Uterus (tissue), 4 donors: ENCODE data around the gene OSTM1. TPM values are rescaled to one million over a fixed set of nuclear protein-coding genes. Genes with fewer than 3 reads are reported as not detected.
"Not testable (repeated sequence)": the region's sequence is repeated elsewhere in the genome, so short reads cannot be mapped to it uniquely, and the experiment has no call there.

ENCODE experiments used
- DNase-seq, 2 donors: peaks; one replicate each; pipeline ENCODE4 v3.0.0-alpha.2; 2019 to 2020
- H3K27ac ChIP-seq, 2 donors: fragments of 200-600 bp; sonication (generic); 1 replicate in 1 of 2; 2 replicates in 1 of 2; pipeline ENCODE4 v1.5.1; 2016 to 2018
- H3K27me3 ChIP-seq, 2 donors: fragments of 200-600 bp; sonication (generic); one replicate each; pipeline ENCODE4 v1.5.1; 2018 to 2019; ENCODE audit warnings: control low read depth in 1 of 2
- H3K36me3 ChIP-seq, 2 donors: fragments of 200-600 bp; sonication (generic); one replicate each; pipeline ENCODE4 v1.5.1; 2019; ENCODE audit warnings: control low read depth in 1 of 2
- H3K4me1 ChIP-seq, 2 donors: fragments of 200-600 bp; sonication (generic); one replicate each; pipeline ENCODE4 v1.5.1; 2018 to 2019; ENCODE audit warnings: control low read depth in 1 of 2
- H3K4me3 ChIP-seq, 2 donors: fragments of 200-600 bp; sonication (generic); 1 replicate in 1 of 2; 2 replicates in 1 of 2; pipeline ENCODE4 v1.5.1; 2018 to 2019; ENCODE audit warnings: mild to moderate bottlenecking in 1 of 2
- H3K9me3 ChIP-seq, 2 donors: fragments of 200-600 bp; sonication (generic); one replicate each; pipeline ENCODE4 v1.5.1; 2019; ENCODE audit warnings: control low read depth in 1 of 2
- CTCF ChIP-seq, 4 experiments: fragments of 200-600 bp in 2 of 4; fragments of 450-650 bp in 2 of 4; sonication (generic) in 2 of 4; IDR thresholded peaks; one replicate each; pipeline ENCODE4 v1.5.1; 2016 to 2019; ENCODE audit warnings: antibody characterized with exemption in 4 of 4, mild to moderate bottlenecking in 2 of 4, moderate library complexity in 1 of 4
- POLR2A ChIP-seq, 2 donors: fragments of 450-650 bp; IDR thresholded peaks; one replicate each; pipeline ENCODE4 v1.6.1; 2016; ENCODE audit warnings: antibody characterized with exemption in 2 of 2, mild to moderate bottlenecking in 1 of 2, moderate library complexity in 1 of 2
- intact Hi-C: fragments of 100-400 bp; cut with DNase I; formaldehyde crosslinking; loops from one replicate; pipeline ENCODE4 v1.15.1; 2023; ENCODE audit warnings: low total_unique reads
- small RNA-seq: library from RNA; depleted of rRNA; stranded (forward); fragments of <200 nt; gene quantifications from one replicate; pipeline ENCODE3, GENCODE V24; 2016
- total RNA-seq, 4 donors: library from RNA; depleted of rRNA in 3 of 4; stranded (reverse); fragments of >200 nt in 3 of 4; gene quantifications; one replicate each; pipeline versions ENCODE4 v1.1.0 to v1.2.4, GENCODE V29; 2014 to 2023
- donor health status: DM: yes; HTN: yes; CAD: no.

Gene OSTM1
- total RNA-seq, 4 donors from 2014 or later = 26.2 to 92.5 (median 53.7) TPM

DNA sequence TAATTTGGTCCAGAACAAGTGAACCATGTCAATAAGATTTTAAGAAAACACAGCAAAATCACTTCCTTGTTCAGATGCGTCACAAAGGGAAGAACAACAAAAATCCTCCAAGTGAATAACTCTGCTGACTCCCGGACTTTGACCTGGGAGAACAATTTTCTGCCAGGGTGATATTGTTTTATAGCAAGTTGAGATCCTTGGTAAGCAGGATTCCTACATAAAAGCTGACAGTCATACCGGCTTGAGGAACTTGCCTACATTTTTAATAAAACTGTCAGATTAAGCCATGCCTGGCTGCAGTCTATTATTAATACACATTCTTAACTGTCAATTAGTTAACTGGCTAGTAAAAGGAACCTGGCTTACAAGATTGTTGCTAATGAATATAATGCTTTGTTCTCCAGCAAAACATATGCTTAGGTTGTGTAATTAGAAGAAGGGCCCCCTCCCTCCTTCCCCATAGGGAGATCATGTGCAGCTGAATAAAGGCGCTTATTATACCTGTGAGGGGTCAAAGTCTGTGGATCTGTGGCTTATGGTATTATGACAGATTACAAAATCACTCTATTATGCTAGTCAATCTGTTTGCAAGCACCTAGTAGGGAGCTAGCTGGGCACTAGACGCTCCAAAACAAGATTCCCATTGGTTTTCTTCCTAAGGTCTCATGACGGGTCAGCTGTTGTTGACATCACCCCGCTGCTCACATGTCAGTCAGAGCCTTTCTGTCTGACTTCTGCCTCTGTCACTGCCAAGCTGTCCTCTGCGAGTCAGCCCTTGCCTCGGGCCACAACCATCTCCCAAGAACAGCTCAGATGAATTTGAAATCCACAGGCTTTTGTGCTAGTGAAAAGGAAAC, 71.9 kb downstream of the OSTM1 start:
- Histone ChIP-seq H3K27ac (no peak overlapping the region), H3K27me3 (no peaks in the 10 kb centered on the region), H3K4me1 (no peaks in the 10 kb centered on the region), H3K9me3 (no peaks in the 10 kb centered on the region), H3K4me3 (no peak overlapping the region), H3K36me3 (no peaks in the 10 kb centered on the region)
- TF ChIP-seq POLR2A (IDR thresholded peaks at IDR 0.05) (no peak), CTCF (IDR thresholded peaks at IDR 0.05) (no peak)
- no peak for DNase-seq
- intact Hi-C loops = no loop called here

- no peaks in the 10 kb centered on the region for H3K27me3 ChIP-seq
- intact Hi-C loops = no loop called here
- no peaks in the 10 kb centered on the region for H3K36me3 ChIP-seq
- H3K27ac ChIP-seq = no peak overlapping the region
- TF ChIP-seq CTCF (IDR thresholded peaks at IDR 0.05) (no peak), POLR2A (IDR thresholded peaks at IDR 0.05) (no peak)
- DNase-seq = no peak
- H3K9me3 ChIP-seq = no peaks in the 10 kb centered on the region
- H3K4me3 ChIP-seq = no peak overlapping the region
- no peaks in the 10 kb centered on the region for H3K4me1 ChIP-seq
Measured at GRCh38 chr6:108001696-108002231, 72.8 kb downstream of the OSTM1 start.

DNA sequence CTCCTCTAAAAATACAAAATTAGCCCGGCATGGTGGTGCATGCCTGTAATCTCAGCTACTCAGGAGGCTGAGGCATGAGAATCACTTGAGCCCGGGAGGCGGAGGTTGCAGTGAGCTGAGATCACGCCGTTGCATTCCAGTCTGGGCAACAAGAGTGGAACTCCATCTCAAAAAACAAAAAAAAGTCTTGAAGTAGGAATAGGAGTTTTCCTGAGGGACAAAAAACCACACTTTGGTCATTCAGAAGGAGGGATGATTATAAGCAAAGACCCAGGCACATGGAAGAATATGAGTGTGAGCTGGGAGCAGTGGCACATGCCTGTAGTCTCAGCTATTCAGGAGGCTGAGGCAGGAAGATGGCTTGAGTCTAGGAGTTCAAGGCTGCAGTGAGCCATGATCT, 74.3 kb downstream of the OSTM1 start:
- DNase-seq, H3K27me3 ChIP-seq, intact Hi-C loops, H3K27ac ChIP-seq, H3K4me1 ChIP-seq, H3K4me3 ChIP-seq, H3K36me3 ChIP-seq, H3K9me3 ChIP-seq: not testable (repeated sequence)

GRCh38 chr6:107999341-107999740, 75.2 kb downstream of the OSTM1 start:
- no peaks in the 10 kb centered on the region for H3K36me3 ChIP-seq
- H3K4me3 ChIP-seq = no peak overlapping the region
- H3K9me3 ChIP-seq = no peaks in the 10 kb centered on the region
- no peak overlapping the region for H3K27ac ChIP-seq
- no peak for TF ChIP-seq CTCF (IDR thresholded peaks at IDR 0.05)
- TF ChIP-seq POLR2A (IDR thresholded peaks at IDR 0.05) = no peak
- H3K27me3 ChIP-seq = no peaks in the 10 kb centered on the region
- H3K4me1 ChIP-seq = no peaks in the 10 kb centered on the region
- intact Hi-C loops = no loop called here
- DNase-seq = no peak

DNA sequence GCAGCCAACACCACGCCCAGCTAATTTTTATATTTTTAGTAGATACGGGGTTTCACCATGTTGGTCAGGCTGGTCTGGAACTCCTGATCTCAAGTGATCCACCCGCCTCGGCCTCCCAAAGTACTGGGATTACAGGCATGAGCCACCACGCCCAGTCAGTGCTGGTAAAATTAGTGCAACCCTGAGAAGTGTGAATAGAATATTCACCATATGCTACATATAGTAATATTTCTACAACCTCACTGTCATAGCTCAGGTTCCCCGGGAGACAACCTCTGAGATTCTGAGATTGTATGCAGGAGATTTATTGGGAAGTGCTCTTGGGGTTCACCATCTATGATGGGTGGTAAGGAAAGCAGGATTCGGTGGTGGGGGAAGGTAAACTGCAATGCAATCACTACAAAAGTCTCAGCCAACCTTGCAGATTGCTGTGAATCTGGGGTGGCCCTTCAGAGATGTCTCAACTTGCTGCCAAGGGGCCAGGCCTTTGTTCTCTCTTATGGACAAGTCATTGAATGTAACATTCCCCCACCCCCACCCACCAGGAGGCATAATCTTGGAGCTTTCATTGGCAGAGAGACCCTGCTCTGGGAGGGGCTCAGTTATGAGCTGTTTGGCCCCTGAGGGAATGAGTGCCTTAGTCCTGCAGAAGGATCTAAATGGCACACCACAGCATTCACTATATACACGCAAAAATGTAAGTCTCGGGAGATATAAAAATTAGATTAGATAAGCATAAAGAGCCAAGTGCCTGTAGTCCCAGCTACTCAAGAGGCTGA, 82.6 kb downstream of the OSTM1 start:
- Histone ChIP-seq H3K27me3 (no peaks in the 10 kb centered on the region), H3K27ac (no peak overlapping the region), H3K36me3 (no peaks in the 10 kb centered on the region), H3K4me3 (no peak overlapping the region), H3K9me3 (no peaks in the 10 kb centered on the region), H3K4me1 (no peaks in the 10 kb centered on the region)
- no peak for DNase-seq
- TF ChIP-seq POLR2A (IDR thresholded peaks at IDR 0.05) (no peak), CTCF (IDR thresholded peaks at IDR 0.05) (no peak)
- intact Hi-C loops = no loop called here

Small RNAs within 50 kb of the gene (small RNA-seq; reads per million reads assigned to genes)
- gene RF00019 = not detected

Other genes starting within 250 kb of the OSTM1 start
- 100 to 1,000 TPM in 1 of 4 donors, 10 to 100 TPM in 3; 24.8 to 134 (median 44.4) TPM for gene SEC63, start 116.5 kb downstream of the OSTM1 start, total RNA-seq
- gene NR2E1, start 91.3 kb upstream of the OSTM1 start, total RNA-seq = not detected
- 100 to 1,000 TPM in 3 of 4 donors, 10 to 100 TPM in 1; 94.3 to 215 (median 160) TPM for gene SNX3, start 186.3 kb upstream of the OSTM1 start, total RNA-seq
- 1 to 10 TPM in 3 of 4 donors, under 1 TPM in 1; under 0.01 to 9.4 (median 5.2) TPM for gene AFG1L, start 220.3 kb upstream of the OSTM1 start, total RNA-seq